ENCODE results near the gene CHMP2A. TPM values are rescaled to one million over a fixed set of nuclear protein-coding genes. Genes with fewer than 3 reads are reported as not detected.

CHMP2A gene
- polyA plus RNA-seq, 1 of the 3 experiments (the other 2 are of a cell fraction): 381 TPM

DNA sequence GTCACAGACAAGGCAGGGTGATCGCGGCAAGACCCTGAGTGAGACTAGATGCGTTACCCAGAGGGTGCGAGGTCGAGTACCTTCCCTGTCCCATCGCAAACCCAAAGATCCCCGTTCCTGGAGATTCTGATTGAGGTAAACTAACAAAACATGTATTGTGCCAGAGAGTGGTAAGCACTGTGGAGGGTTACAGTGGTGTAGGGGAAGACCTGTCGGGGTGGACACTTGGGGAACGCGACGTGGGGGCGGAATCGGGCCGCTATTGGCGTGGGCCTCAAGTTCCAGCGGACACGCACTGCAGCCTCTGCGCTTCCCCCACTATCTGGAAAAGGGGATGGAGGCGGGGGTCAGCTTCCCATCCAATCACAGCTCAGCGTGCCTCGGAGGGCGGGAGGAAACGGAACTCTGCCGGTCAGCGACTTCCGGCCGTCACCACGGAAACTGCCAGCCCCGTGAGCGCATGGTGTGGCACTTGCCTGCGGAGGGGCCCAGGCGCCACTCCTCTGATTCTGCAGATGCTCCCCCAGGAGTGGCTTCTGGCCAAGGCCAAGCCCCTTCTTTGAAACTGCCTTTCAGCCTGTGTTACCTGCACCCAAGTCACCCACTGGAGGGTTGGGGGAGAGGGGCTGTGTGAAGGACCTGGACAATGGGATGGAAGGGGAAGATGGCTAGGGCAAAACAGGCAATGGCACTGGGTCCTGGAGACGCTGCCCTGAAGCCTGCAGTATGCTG is 4.5 kb upstream of the CHMP2A start:
- POLR2A ChIA-PET: interaction anchor here (0.6 to 5.7 kb wide), 8 partner anchors 10 to 45 kb away, joined by 3 to 35 read pairs (median 8); partner anchors contain the start of genes MZF1, TRIM28 and ZBTB45
- TF ChIP-seq MEF2A (IDR thresholded peaks at IDR 0.05; ENCODE audit: borderline replicate concordance, low read depth) (no peak), TEAD4 (IDR thresholded peaks at IDR 0.05; ENCODE audit: borderline replicate concordance, insufficient read depth) (no peak), RFX5 (IDR thresholded peaks at IDR 0.05; ENCODE audit: low read length) (peak; percentile 61; the same call in 1 of the 2 replicates), FOSL2 (IDR thresholded peaks at IDR 0.05; ENCODE audit: borderline replicate concordance, low read depth) (no peak), TCF12 (IDR thresholded peaks at IDR 0.05) (peak; percentile 6; the same call in 1 of the 2 replicates), ELF1 (IDR thresholded peaks at IDR 0.05) (peak; percentile 67), TAF1 (IDR thresholded peaks at IDR 0.05; ENCODE audit: borderline replicate concordance, low read depth, low read length) (peak; percentile 87), RCOR1 (IDR thresholded peaks at IDR 0.05; ENCODE audit: low read length) (peak; percentile 25), RXRA (IDR thresholded peaks at IDR 0.05; ENCODE audit: borderline replicate concordance, low read depth) (no peak), YY1 (IDR thresholded peaks at IDR 0.05; ENCODE audit: low read depth) (peak; percentile 79), NRF1 (IDR thresholded peaks at IDR 0.05; ENCODE audit: low read depth, low read length) (no peak), JUND (IDR thresholded peaks at IDR 0.05) (no peak), GATA2 (CRISPR knock-in tag; IDR thresholded peaks at IDR 0.05) (no peak), RAD21 (IDR thresholded peaks at IDR 0.05; ENCODE audit: low read length) (no peak), CHD2 (IDR thresholded peaks at IDR 0.05; ENCODE audit: low read length, partially characterized antibody) (peak; percentile 94), GABPA (IDR thresholded peaks at IDR 0.05; ENCODE audit: low read depth) (peak; percentile 94), FOXJ3 (CRISPR knock-in tag; IDR thresholded peaks at IDR 0.05) (no peak), SIN3A (IDR thresholded peaks at IDR 0.05; ENCODE audit: borderline replicate concordance, low read depth, low read length) (peak; percentile 59; the same call in 1 of the 2 replicates), EZH2phosphoT487 (IDR thresholded peaks at IDR 0.05; ENCODE audit: borderline replicate concordance, low read depth) (no peak), EP300 (IDR thresholded peaks at IDR 0.05; ENCODE audit: borderline replicate concordance in 1 of 2, low read depth in 1 of 2, low read length in 1 of 2) (no peak), SMC3 (IDR thresholded peaks at IDR 0.05; ENCODE audit: low read depth, low read length) (no peak), MXI1 (IDR thresholded peaks at IDR 0.05; ENCODE audit: low read depth, low read length) (peak; percentile 93), USF1 (IDR thresholded peaks at IDR 0.05; ENCODE audit: borderline replicate concordance, low read depth) (no peak)
- TF ChIP-seq, protein P1, sequence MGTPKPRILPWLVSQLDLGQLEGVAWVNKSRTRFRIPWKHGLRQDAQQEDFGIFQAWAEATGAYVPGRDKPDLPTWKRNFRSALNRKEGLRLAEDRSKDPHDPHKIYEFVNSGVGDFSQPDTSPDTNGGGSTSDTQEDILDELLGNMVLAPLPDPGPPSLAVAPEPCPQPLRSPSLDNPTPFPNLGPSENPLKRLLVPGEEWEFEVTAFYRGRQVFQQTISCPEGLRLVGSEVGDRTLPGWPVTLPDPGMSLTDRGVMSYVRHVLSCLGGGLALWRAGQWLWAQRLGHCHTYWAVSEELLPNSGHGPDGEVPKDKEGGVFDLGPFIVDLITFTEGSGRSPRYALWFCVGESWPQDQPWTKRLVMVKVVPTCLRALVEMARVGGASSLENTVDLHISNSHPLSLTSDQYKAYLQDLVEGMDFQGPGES (IDR thresholded peaks at IDR 0.05; ENCODE audit: low read depth, low read length): no peak
- TF ChIP-seq, protein P2, sequence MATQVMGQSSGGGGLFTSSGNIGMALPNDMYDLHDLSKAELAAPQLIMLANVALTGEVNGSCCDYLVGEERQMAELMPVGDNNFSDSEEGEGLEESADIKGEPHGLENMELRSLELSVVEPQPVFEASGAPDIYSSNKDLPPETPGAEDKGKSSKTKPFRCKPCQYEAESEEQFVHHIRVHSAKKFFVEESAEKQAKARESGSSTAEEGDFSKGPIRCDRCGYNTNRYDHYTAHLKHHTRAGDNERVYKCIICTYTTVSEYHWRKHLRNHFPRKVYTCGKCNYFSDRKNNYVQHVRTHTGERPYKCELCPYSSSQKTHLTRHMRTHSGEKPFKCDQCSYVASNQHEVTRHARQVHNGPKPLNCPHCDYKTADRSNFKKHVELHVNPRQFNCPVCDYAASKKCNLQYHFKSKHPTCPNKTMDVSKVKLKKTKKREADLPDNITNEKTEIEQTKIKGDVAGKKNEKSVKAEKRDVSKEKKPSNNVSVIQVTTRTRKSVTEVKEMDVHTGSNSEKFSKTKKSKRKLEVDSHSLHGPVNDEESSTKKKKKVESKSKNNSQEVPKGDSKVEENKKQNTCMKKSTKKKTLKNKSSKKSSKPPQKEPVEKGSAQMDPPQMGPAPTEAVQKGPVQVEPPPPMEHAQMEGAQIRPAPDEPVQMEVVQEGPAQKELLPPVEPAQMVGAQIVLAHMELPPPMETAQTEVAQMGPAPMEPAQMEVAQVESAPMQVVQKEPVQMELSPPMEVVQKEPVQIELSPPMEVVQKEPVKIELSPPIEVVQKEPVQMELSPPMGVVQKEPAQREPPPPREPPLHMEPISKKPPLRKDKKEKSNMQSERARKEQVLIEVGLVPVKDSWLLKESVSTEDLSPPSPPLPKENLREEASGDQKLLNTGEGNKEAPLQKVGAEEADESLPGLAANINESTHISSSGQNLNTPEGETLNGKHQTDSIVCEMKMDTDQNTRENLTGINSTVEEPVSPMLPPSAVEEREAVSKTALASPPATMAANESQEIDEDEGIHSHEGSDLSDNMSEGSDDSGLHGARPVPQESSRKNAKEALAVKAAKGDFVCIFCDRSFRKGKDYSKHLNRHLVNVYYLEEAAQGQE (IDR thresholded peaks at IDR 0.05; ENCODE audit: low read depth, low read length): no peak
- TF ChIP-seq, protein P3, sequence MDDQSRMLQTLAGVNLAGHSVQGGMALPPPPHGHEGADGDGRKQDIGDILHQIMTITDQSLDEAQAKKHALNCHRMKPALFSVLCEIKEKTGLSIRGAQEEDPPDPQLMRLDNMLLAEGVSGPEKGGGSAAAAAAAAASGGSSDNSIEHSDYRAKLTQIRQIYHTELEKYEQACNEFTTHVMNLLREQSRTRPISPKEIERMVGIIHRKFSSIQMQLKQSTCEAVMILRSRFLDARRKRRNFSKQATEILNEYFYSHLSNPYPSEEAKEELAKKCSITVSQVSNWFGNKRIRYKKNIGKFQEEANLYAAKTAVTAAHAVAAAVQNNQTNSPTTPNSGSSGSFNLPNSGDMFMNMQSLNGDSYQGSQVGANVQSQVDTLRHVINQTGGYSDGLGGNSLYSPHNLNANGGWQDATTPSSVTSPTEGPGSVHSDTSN (IDR thresholded peaks at IDR 0.05): no peak; the same call in 1 of the 2 replicates
- TF ChIP-seq, protein P4, sequence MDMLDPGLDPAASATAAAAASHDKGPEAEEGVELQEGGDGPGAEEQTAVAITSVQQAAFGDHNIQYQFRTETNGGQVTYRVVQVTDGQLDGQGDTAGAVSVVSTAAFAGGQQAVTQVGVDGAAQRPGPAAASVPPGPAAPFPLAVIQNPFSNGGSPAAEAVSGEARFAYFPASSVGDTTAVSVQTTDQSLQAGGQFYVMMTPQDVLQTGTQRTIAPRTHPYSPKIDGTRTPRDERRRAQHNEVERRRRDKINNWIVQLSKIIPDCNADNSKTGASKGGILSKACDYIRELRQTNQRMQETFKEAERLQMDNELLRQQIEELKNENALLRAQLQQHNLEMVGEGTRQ (IDR thresholded peaks at IDR 0.05; ENCODE audit: borderline replicate concordance, low read depth, low read length): no peak

More for the DNA sequence above, 4.5 kb upstream of the CHMP2A start:
- Histone ChIP-seq H3K27ac (ENCODE audit: low read depth in 2 of 2, low read length in 1 of 2) (peak overlapping the region; percentile 99 to 100), H3F3A (replicated peaks; ENCODE audit: insufficient read depth) (peaks cover 36% of the 10 kb centered on the region), H2AFZ (ENCODE audit: low read depth) (0 out of 2 replicates have a peak overlapping the region, but pooled peaks have one; percentile 19), H3K9ac (peak overlapping the region; percentile 100), H3K4me3 (ENCODE audit: low read depth in 2 of 2, low read length in 1 of 2) (peak overlapping the region; percentile 91 to 96), H3K79me2 (ENCODE audit: insufficient read depth) (peaks cover 35% of the 10 kb centered on the region), H3K9me2 (no peaks in the 10 kb centered on the region), H3K9me3 (no peaks in the 10 kb centered on the region), H3K27me3 (ENCODE audit: insufficient read depth) (no peaks in the 10 kb centered on the region), H3K36me3 (replicated peaks in 1 of 2; ENCODE audit: control insufficient read depth in 1 of 2, insufficient read depth in 2 of 2, low read length in 1 of 2) (peaks cover 16 to 18% of the 10 kb centered on the region in 2 experiments), H4K20me1 (ENCODE audit: insufficient read depth) (peaks cover 9% of the 10 kb centered on the region; the same call in 1 of the 2 replicates), H3K4me2 (peak overlapping the region; percentile 99), H3K4me1 (ENCODE audit: control insufficient read depth in 1 of 2, insufficient read depth in 2 of 2, low read depth in 1 of 2, low read length in 1 of 2) (peaks cover 20 to 67% of the 10 kb centered on the region in 2 experiments; a peak in 3 of 4 replicates)
- peak; percentile 93 for DNase-seq
- CTCF ChIA-PET: no interaction called here
- under 1% methylated on average over 29 of the region's 33 CpGs for WGBS (ENCODE audit: low lambda C conversion rate)

Measured in SK-N-SH (cell line).